ENCODE data around the gene DDIT3. TPM values are rescaled to one million over a fixed set of nuclear protein-coding genes. Genes with fewer than 3 reads are reported as not detected.
"Not testable (repeated sequence)": the region's sequence is repeated elsewhere in the genome, so short reads cannot be mapped to it uniquely, and the experiment has no call there.

The DDIT3 gene
- total and polyA plus RNA-seq, 4 donors, result 31.0 to 74.7 (median 51.4) TPM

GRCh38 chr12:57519796-57520052 is 590 bp downstream of the DDIT3 start:
- ATAC-seq (ENCODE audit: insufficient read depth, low FRiP score) (peak; percentile 22), DNase-seq (peak in 2 of 3 donors; percentile 55 to 59)
- Histone ChIP-seq H3K9ac (ENCODE audit: insufficient read depth in 1 of 2, low read length in 2 of 2) (peak overlapping the region; percentile 94 to 96), H3K27me3 (ENCODE audit: control insufficient read depth in 3 of 3, insufficient read depth in 3 of 3, low read length in 2 of 3) (no peaks in the 10 kb centered on the region), H3K4me3 (peak overlapping the region; percentile 85), H3K27ac (ENCODE audit: low read depth in 1 of 2, low read length in 1 of 2) (peak overlapping the region; percentile 91 to 99), H3K4me1 (ENCODE audit: control insufficient read depth in 5 of 5, insufficient read depth in 5 of 5, low read length in 5 of 5) (peaks cover 4 to 49% (median 34%) of the 10 kb centered on the region in 5 donors), H3K9me3 (ENCODE audit: control insufficient read depth in 4 of 4, insufficient read depth in 3 of 4, low read length in 3 of 4) (no peaks in the 10 kb centered on the region), H3K36me3 (ENCODE audit: control insufficient read depth in 4 of 4, insufficient read depth in 4 of 4, low read length in 4 of 4) (peaks cover 9 to 33% (median 26%) of the 10 kb centered on the region in 4 donors)
- WGBS, 2 donors, result 1% methylated on average over 8 of the region's 8 CpGs
- no peak for TF ChIP-seq CTCF (IDR thresholded peaks at IDR 0.05; ENCODE audit: control extremely low read depth, extremely low read depth)

- Histone ChIP-seq H3K27me3 (ENCODE audit: control insufficient read depth in 3 of 3, insufficient read depth in 3 of 3, low read length in 2 of 3) (no peaks in the 10 kb centered on the region), H3K36me3 (ENCODE audit: control insufficient read depth in 4 of 4, insufficient read depth in 4 of 4, low read length in 4 of 4) (peaks cover 15 to 34% (median 29%) of the 10 kb centered on the region in 4 donors), H3K9ac (ENCODE audit: insufficient read depth in 1 of 2, low read length in 2 of 2) (peak overlapping the region; percentile 94 to 96), H3K4me3 (peak overlapping the region; percentile 85), H3K27ac (ENCODE audit: low read depth in 1 of 2, low read length in 1 of 2) (peak overlapping the region; percentile 91 to 99), H3K4me1 (ENCODE audit: control insufficient read depth in 5 of 5, insufficient read depth in 5 of 5, low read length in 5 of 5) (peaks cover 4 to 44% (median 28%) of the 10 kb centered on the region in 5 donors), H3K9me3 (ENCODE audit: control insufficient read depth in 4 of 4, insufficient read depth in 3 of 4, low read length in 3 of 4) (no peaks in the 10 kb centered on the region)
- TF ChIP-seq CTCF (IDR thresholded peaks at IDR 0.05; ENCODE audit: control extremely low read depth, extremely low read depth), result no peak
- 30 to 34% methylated on average over 7 of the region's 7 CpGs for WGBS, 2 donors
- ATAC-seq (ENCODE audit: insufficient read depth, low FRiP score), result no peak
- peak in 2 of 3 donors; percentile 32 to 42 for DNase-seq
Observed at GRCh38 chr12:57518920-57519795, 1.2 kb downstream of the DDIT3 start.

GRCh38 chr12:57518176-57518919 is 2.0 kb downstream of the DDIT3 start:
- peak overlapping the region in 1 of 2 donors; percentile 28 for H3K27ac ChIP-seq (ENCODE audit: low read depth in 1 of 2, low read length in 1 of 2)
- H3K4me1 ChIP-seq (ENCODE audit: control insufficient read depth in 5 of 5, insufficient read depth in 5 of 5, low read length in 5 of 5), result peaks cover 4 to 36% (median 22%) of the 10 kb centered on the region in 5 donors
- no peaks in the 10 kb centered on the region for H3K27me3 ChIP-seq (ENCODE audit: control insufficient read depth in 3 of 3, insufficient read depth in 3 of 3, low read length in 2 of 3)
- no peak overlapping the region for H3K4me3 ChIP-seq
- H3K36me3 ChIP-seq (ENCODE audit: control insufficient read depth in 4 of 4, insufficient read depth in 4 of 4, low read length in 4 of 4), result peaks cover 18 to 34% (median 29%) of the 10 kb centered on the region in 4 donors
- peak in 1 of 3 donors; percentile 23 for DNase-seq
- WGBS, 2 donors, result 60 to 77% methylated on average over 8 of the region's 8 CpGs
- no peaks in the 10 kb centered on the region for H3K9me3 ChIP-seq (ENCODE audit: control insufficient read depth in 4 of 4, insufficient read depth in 3 of 4, low read length in 3 of 4)
- no peak for ATAC-seq (ENCODE audit: insufficient read depth, low FRiP score)
- H3K9ac ChIP-seq (ENCODE audit: insufficient read depth in 1 of 2, low read length in 2 of 2), result peak overlapping the region in 1 of 2 donors; percentile 64
- no peak for TF ChIP-seq CTCF (IDR thresholded peaks at IDR 0.05; ENCODE audit: control extremely low read depth, extremely low read depth)

- 93% methylated on average over 10 of the region's 10 CpGs for WGBS, 2 donors
- not testable (repeated sequence) for H3K9ac ChIP-seq (ENCODE audit: insufficient read depth in 1 of 2, low read length in 2 of 2)
Observed at GRCh38 chr12:57517718-57518117, 2.6 kb downstream of the DDIT3 start.

More at GRCh38 chr12:57517718-57518117, 2.6 kb downstream of the DDIT3 start:
- not testable (repeated sequence) for H3K27me3 ChIP-seq (ENCODE audit: control insufficient read depth in 3 of 3, insufficient read depth in 3 of 3, low read length in 2 of 3); ATAC-seq (ENCODE audit: insufficient read depth, low FRiP score); H3K27ac ChIP-seq (ENCODE audit: low read depth in 1 of 2, low read length in 1 of 2); DNase-seq; H3K9me3 ChIP-seq (ENCODE audit: control insufficient read depth in 4 of 4, insufficient read depth in 3 of 4, low read length in 3 of 4); H3K4me3 ChIP-seq
- Histone ChIP-seq H3K4me1 (ENCODE audit: control insufficient read depth in 5 of 5, insufficient read depth in 5 of 5, low read length in 5 of 5) (peaks cover 4 to 34% (median 22%) of the 10 kb centered on the region in 5 donors), H3K36me3 (ENCODE audit: control insufficient read depth in 4 of 4, insufficient read depth in 4 of 4, low read length in 4 of 4) (peaks cover 21 to 38% (median 29%) of the 10 kb centered on the region in 4 donors)

Measured in lung (tissue), 12 donors.